GM12878 (cell line): ENCODE data around the gene MC3R. TPM values are rescaled to one million over a fixed set of nuclear protein-coding genes. Genes with fewer than 3 reads are reported as not detected.

Experiments used
- ATAC-seq: fragments of 200-7000 bp; cut with Tn5 transposase; 3 replicates; pipeline ENCODE4 v1.9.1; 2020; ENCODE audit warnings: mild to moderate bottlenecking, moderate library complexity
- BruUV-seq: library from RNA; stranded (reverse); fragments of 400-500 nt; replicated peaks from 2 replicates; lab custom pipeline; 2021; lab: Mats Ljungman, UMichigan
- CTCF ChIA-PET: fragments of 300-600 bp; sonication (Branson Sonifier 250); formaldehyde crosslinking; extraction: SDS; loops from one replicate; lab custom pipeline; 2021; ENCODE audit warnings: inconsistent platforms; lab: Yijun Ruan, JAX
- POLR2A ChIA-PET: fragments of 350-600 bp; formaldehyde crosslinking; extraction: SDS; loops from one replicate; lab custom pipeline; 2021; ENCODE audit warnings: inconsistent platforms; lab: Charles Lee
- RAD21 ChIA-PET: fragments of 300-600 bp; sonication (Branson Sonifier 250); formaldehyde crosslinking; loops from one replicate; lab custom pipeline; 2023; ENCODE audit warnings: antibody characterized with exemption; ENCODE audit not compliant: unreplicated experiment; lab: Charles Lee
- SMC1A ChIA-PET: fragments of 300-600 bp; sonication (Branson Sonifier 250); formaldehyde crosslinking; loops from one replicate; lab custom pipeline; 2023; ENCODE audit not compliant: unreplicated experiment, uncharacterized antibody; lab: Charles Lee
- DNase-seq: peaks from one replicate; pipeline ENCODE4 v3.0.0-alpha.2; 2011; ENCODE audit warnings: low read depth, low spot score
- FAIRE-seq: peaks from 3 replicates; lab custom pipeline; 2011; peaks lifted over from hg19 to GRCh38; lab: Jason Lieb, UNC
- H2AFZ ChIP-seq: 2 replicates; pipeline ENCODE4 v1.6.0; 2011; ENCODE audit warnings: low read depth, low read length, control low read depth; ENCODE audit not compliant: control insufficient read depth
- H3K27ac ChIP-seq: 2 replicates; pipeline ENCODE4 v1.5.1; 2011; ENCODE audit warnings: control low read depth; ENCODE audit not compliant: control insufficient read depth, insufficient read depth
- H3K27me3 ChIP-seq, 2 experiments: replicated peaks in 1 of 2; 2 replicates each; pipeline versions ENCODE4 v1.6.0 to v1.6.1; 2011; ENCODE audit warnings: low read length in 1 of 2; ENCODE audit not compliant: control insufficient read depth in 2 of 2, insufficient read depth in 2 of 2
- H3K36me3 ChIP-seq, 2 experiments: 2 replicates each; pipeline ENCODE4 v1.5.1; 2011; ENCODE audit warnings: low read length in 1 of 2; ENCODE audit not compliant: control insufficient read depth in 2 of 2, insufficient read depth in 2 of 2
- H3K4me1 ChIP-seq: 2 replicates; pipeline ENCODE4 v1.6.1; 2011; ENCODE audit warnings: mild to moderate bottlenecking, low read length, moderate library complexity, mixed read lengths; ENCODE audit not compliant: control insufficient read depth, insufficient read depth
- H3K4me2 ChIP-seq: 2 replicates; pipeline ENCODE4 v1.6.0; 2011; ENCODE audit warnings: control low read depth; ENCODE audit not compliant: control insufficient read depth, insufficient read depth
- H3K4me3 ChIP-seq: fragments of 200-600 bp; sonication (generic); 2 replicates; pipeline ENCODE4 v1.5.1; 2016
- H3K79me2 ChIP-seq: 2 replicates; pipeline ENCODE4 v1.6.0; 2011; ENCODE audit warnings: low read length; ENCODE audit not compliant: control insufficient read depth, insufficient read depth
- H3K9ac ChIP-seq: 2 replicates; pipeline ENCODE4 v1.8.0; 2011; ENCODE audit warnings: low read length, control low read depth, mixed read lengths; ENCODE audit not compliant: control insufficient read depth, insufficient read depth
- H3K9me3 ChIP-seq: replicated peaks from 3 replicates; pipeline ENCODE4 v1.5.1; 2011; ENCODE audit warnings: mild to moderate bottlenecking, low read length; ENCODE audit not compliant: control insufficient read depth, insufficient read depth
- H4K20me1 ChIP-seq: 2 replicates; pipeline ENCODE4 v1.6.0; 2011; ENCODE audit not compliant: control insufficient read depth, insufficient read depth
- BCL11A ChIP-seq: IDR thresholded peaks from 2 replicates; pipeline ENCODE4 v1.6.1; 2011; ENCODE audit warnings: low read depth, low read length
- BHLHE40 ChIP-seq, 2 experiments: fragments of 450-650 bp in 1 of 2; IDR thresholded peaks; 2 replicates each; pipeline ENCODE4 v1.6.1; 2011 to 2017; ENCODE audit warnings: low read depth in 2 of 2, borderline replicate concordance in 1 of 2, improper control_type of control experiment in 1 of 2, low read length in 1 of 2, mild to moderate bottlenecking in 1 of 2
- CEBPZ ChIP-seq: fragments of 150-350 bp; IDR thresholded peaks from 2 replicates; pipeline ENCODE4 v1.6.1; 2016; ENCODE audit warnings: low read depth, low read length
- FOXM1 ChIP-seq: IDR thresholded peaks from 2 replicates; pipeline ENCODE4 v1.6.1; 2012; ENCODE audit warnings: low read depth, mild to moderate bottlenecking, inconsistent platforms, low read length, moderate library complexity
- IRF3 ChIP-seq: fragments of 450-650 bp; IDR thresholded peaks from 2 replicates; pipeline ENCODE4 v1.6.1; 2014; ENCODE audit warnings: mild to moderate bottlenecking
- MEF2B ChIP-seq: fragments of 450-650 bp; IDR thresholded peaks from 2 replicates; pipeline ENCODE4 v1.6.1; 2018; ENCODE audit warnings: mild to moderate bottlenecking, moderate library complexity; ENCODE audit not compliant: partially characterized antibody, poor library complexity, severe bottlenecking
- MXI1 ChIP-seq: fragments of 150-350 bp; IDR thresholded peaks from 2 replicates; pipeline ENCODE4 v1.6.1; 2011; ENCODE audit warnings: low read depth, mild to moderate bottlenecking, inconsistent platforms, low read length, improper control_type of control experiment
- NKRF ChIP-seq: fragments of 450-650 bp; conservative IDR thresholded peaks from 2 replicates; pipeline ENCODE4 v1.6.1; 2017; ENCODE audit warnings: mild to moderate bottlenecking, moderate library complexity
- RAD21 ChIP-seq: IDR thresholded peaks from 2 replicates; pipeline ENCODE4 v1.6.1; 2011; ENCODE audit warnings: mild to moderate bottlenecking, low read depth, low read length, moderate library complexity; ENCODE audit not compliant: insufficient read depth
- STAT3 ChIP-seq: IDR thresholded peaks from 2 replicates; pipeline ENCODE4 v1.6.1; 2011; ENCODE audit warnings: low read depth, low read length, improper control_type of control experiment
- SUPT20H ChIP-seq: IDR thresholded peaks from 2 replicates; pipeline ENCODE4 v1.6.1; 2011; ENCODE audit warnings: low read depth, mild to moderate bottlenecking, low read length, moderate library complexity, borderline replicate concordance; ENCODE audit not compliant: control insufficient read depth
- TBL1XR1 ChIP-seq: IDR thresholded peaks from 2 replicates; pipeline ENCODE4 v1.6.1; 2012; ENCODE audit warnings: low read depth, low read length, improper control_type of control experiment
- ZNF217 ChIP-seq: fragments of 450-650 bp; IDR thresholded peaks from 2 replicates; pipeline ENCODE4 v1.6.1; 2017; ENCODE audit warnings: antibody characterized with exemption, mild to moderate bottlenecking
- in situ Hi-C: fragments of 300-500 bp; cut with MboI; formaldehyde crosslinking; loops from 9 replicates; pipeline ENCODE4 v1.14.3; 2018; ENCODE audit warnings: mixed read lengths
- intact Hi-C: fragments of 100-400 bp; cut with micrococcal nuclease; formaldehyde crosslinking; loops from one replicate; pipeline ENCODE4 v1.14.2; 2022; ENCODE audit not compliant: unreplicated experiment
- polyA plus RNA-seq, 11 experiments: library from polyadenylated mRNA; depleted of rRNA in 4 of 11; unstranded in 6 of 11; stranded (reverse) in 5 of 11; fragments of >200 nt; fragmentation: Nextera tagmentation in 4 of 11; fragmentation: Illumina TruSeq in 1 of 11; extraction: Ambion mirVana in 4 of 11; extraction: Trizol in 1 of 11; gene quantifications; 1 replicate in 1 of 11; 2 replicates in 10 of 11; pipeline versions ENCODE4 v1.2.1 to v1.2.3, GENCODE V29; 2011 to 2016; ENCODE audit warnings: inconsistent platforms in 2 of 11, missing spikeins in 2 of 11, low read depth in 1 of 11
- total RNA-seq, 4 experiments: library from RNA; depleted of rRNA in 3 of 4; stranded (reverse); fragments of >200 nt in 3 of 4; fragmentation: Illumina TruSeq in 1 of 4; extraction: Trizol in 1 of 4; gene quantifications; 2 replicates each; pipeline versions ENCODE4 v1.2.1 to v1.2.3, GENCODE V29; 2013 to 2021
- TF ChIP-seq, protein P1 (sequence below): fragments of 450-650 bp; IDR thresholded peaks from 2 replicates; pipeline ENCODE4 v1.6.1; 2017; ENCODE audit warnings: mild to moderate bottlenecking

MC3R gene
- total and polyA plus RNA-seq, 10 of the 15 experiments (the other 5 are each of a cell fraction or from before 2014, with no cell fraction given), result not detected

DNA sequence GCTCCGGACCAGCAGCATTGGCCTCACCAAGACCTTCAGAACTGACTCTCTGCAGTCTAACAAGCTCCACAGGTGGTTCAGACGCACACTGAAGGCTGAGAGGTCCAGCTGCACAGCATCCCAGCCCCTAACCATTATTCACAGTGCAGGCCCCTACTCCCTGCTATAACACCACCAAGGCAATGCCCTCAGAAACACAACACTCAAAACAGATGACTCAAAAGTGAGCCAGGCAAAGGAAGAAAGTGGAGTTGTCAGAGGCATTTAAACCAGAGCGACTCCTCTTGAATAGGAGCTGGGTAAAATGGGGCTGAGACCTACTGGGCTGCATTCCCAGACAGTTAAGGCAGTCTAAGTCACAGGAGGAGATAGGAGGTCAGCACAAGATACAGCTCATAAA lies 20.5 kb upstream of the MC3R start (continued):
- TF ChIP-seq ZNF217 (no peak), BHLHE40 (IDR thresholded peaks at IDR 0.05; ENCODE audit: borderline replicate concordance in 1 of 2, low read depth in 2 of 2, low read length in 1 of 2) (no peak), NKRF (no peak), RAD21 (no peak), MEF2B (no peak)

GRCh38 chr20:56229812-56230211 lies 18.7 kb upstream of the MC3R start:
- no peak overlapping the region for H3K4me2 ChIP-seq
- H3K9ac ChIP-seq, result no peak overlapping the region
- ChIA-PET RAD21 (no interaction called here), POLR2A (no interaction called here), CTCF (no interaction called here), SMC1A (no interaction called here)
- no peak overlapping the region for H2AFZ ChIP-seq
- BruUV-seq, result no TSS peak
- H3K27me3 ChIP-seq, result no peaks in the 10 kb centered on the region
- in situ Hi-C loops (no loop called here), intact Hi-C loops (no loop called here)
- H3K79me2 ChIP-seq, result no peaks in the 10 kb centered on the region
- no peak overlapping the region for H3K4me3 ChIP-seq
- H4K20me1 ChIP-seq, result no peaks in the 10 kb centered on the region
- FAIRE-seq (no peak), ATAC-seq (no peak), DNase-seq (no peak)
- no peaks in the 10 kb centered on the region for H3K4me1 ChIP-seq
- H3K9me3 ChIP-seq, result no peaks in the 10 kb centered on the region; the same call in 2 of the 3 replicates
- no peak overlapping the region for H3K27ac ChIP-seq
- H3K36me3 ChIP-seq, result no peaks in the 10 kb centered on the region
- TF ChIP-seq IRF3 (no peak), STAT3 (no peak), CEBPZ (no peak), MXI1 (no peak), BCL11A (no peak), SUPT20H (no peak), TBL1XR1 (no peak), FOXM1 (no peak)
- TF ChIP-seq, protein P1, sequence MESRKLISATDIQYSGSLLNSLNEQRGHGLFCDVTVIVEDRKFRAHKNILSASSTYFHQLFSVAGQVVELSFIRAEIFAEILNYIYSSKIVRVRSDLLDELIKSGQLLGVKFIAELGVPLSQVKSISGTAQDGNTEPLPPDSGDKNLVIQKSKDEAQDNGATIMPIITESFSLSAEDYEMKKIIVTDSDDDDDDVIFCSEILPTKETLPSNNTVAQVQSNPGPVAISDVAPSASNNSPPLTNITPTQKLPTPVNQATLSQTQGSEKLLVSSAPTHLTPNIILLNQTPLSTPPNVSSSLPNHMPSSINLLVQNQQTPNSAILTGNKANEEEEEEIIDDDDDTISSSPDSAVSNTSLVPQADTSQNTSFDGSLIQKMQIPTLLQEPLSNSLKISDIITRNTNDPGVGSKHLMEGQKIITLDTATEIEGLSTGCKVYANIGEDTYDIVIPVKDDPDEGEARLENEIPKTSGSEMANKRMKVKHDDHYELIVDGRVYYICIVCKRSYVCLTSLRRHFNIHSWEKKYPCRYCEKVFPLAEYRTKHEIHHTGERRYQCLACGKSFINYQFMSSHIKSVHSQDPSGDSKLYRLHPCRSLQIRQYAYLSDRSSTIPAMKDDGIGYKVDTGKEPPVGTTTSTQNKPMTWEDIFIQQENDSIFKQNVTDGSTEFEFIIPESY, result no peak
